Neutrophil (primary cell): ENCODE data around the gene SART1.
"Not testable (repeated sequence)": the region's sequence is repeated elsewhere in the genome, so short reads cannot be mapped to it uniquely, and the experiment has no call there.

Experiments
- H3K27ac ChIP-seq: fragments of 200-600 bp; sonication (generic); 2 replicates; pipeline ENCODE4 v1.5.1; 2016; ENCODE audit warnings: mild to moderate bottlenecking, moderate library complexity
- H3K27me3 ChIP-seq: fragments of 200-600 bp; sonication (generic); 2 replicates; pipeline ENCODE4 v1.6.0; 2016; ENCODE audit warnings: mild to moderate bottlenecking
- H3K36me3 ChIP-seq: fragments of 200-600 bp; sonication (generic); 2 replicates; pipeline ENCODE4 v1.5.1; 2017
- H3K4me1 ChIP-seq, 2 experiments: fragments of 200-600 bp in 1 of 2; sonication (generic) in 1 of 2; 1 replicate in 1 of 2; 2 replicates in 1 of 2; pipeline versions ENCODE4 v1.5.1 to v1.6.1; 2013 to 2016; ENCODE audit warnings: low read depth in 1 of 2, low read length in 1 of 2, mild to moderate bottlenecking in 1 of 2, moderate library complexity in 1 of 2; ENCODE audit not compliant: control insufficient read depth in 1 of 2, insufficient read depth in 1 of 2
- H3K4me3 ChIP-seq, 2 experiments: fragments of 200-600 bp in 1 of 2; sonication (generic) in 1 of 2; 1 replicate in 1 of 2; 2 replicates in 1 of 2; pipeline ENCODE4 v1.5.1; 2013 to 2016; ENCODE audit warnings: low read depth in 1 of 2, low read length in 1 of 2, mild to moderate bottlenecking in 1 of 2, moderate library complexity in 1 of 2
- H3K9me3 ChIP-seq: fragments of 200-600 bp; sonication (generic); 2 replicates; pipeline ENCODE4 v1.5.1; 2016
- TF ChIP-seq, protein P1 (sequence below): fragments of 200-600 bp; sonication (generic); IDR thresholded peaks from 2 replicates; pipeline ENCODE4 v1.5.1; 2016; ENCODE audit warnings: antibody characterized with exemption

Gene SART1

GRCh38 chr11:66016793-66017177, 55.3 kb downstream of the SART1 start:
- TF ChIP-seq, protein P1, sequence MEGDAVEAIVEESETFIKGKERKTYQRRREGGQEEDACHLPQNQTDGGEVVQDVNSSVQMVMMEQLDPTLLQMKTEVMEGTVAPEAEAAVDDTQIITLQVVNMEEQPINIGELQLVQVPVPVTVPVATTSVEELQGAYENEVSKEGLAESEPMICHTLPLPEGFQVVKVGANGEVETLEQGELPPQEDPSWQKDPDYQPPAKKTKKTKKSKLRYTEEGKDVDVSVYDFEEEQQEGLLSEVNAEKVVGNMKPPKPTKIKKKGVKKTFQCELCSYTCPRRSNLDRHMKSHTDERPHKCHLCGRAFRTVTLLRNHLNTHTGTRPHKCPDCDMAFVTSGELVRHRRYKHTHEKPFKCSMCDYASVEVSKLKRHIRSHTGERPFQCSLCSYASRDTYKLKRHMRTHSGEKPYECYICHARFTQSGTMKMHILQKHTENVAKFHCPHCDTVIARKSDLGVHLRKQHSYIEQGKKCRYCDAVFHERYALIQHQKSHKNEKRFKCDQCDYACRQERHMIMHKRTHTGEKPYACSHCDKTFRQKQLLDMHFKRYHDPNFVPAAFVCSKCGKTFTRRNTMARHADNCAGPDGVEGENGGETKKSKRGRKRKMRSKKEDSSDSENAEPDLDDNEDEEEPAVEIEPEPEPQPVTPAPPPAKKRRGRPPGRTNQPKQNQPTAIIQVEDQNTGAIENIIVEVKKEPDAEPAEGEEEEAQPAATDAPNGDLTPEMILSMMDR, result no peak
- H3K27me3 ChIP-seq, result peaks cover 23% of the 10 kb centered on the region
- H3K36me3 ChIP-seq, result no peaks in the 10 kb centered on the region
- H3K4me1 ChIP-seq, result peaks cover 5 to 20% of the 10 kb centered on the region in 2 experiments
- no peaks in the 10 kb centered on the region for H3K9me3 ChIP-seq
- H3K4me3 ChIP-seq, result no peak overlapping the region
- H3K27ac ChIP-seq, result no peak overlapping the region

DNA sequence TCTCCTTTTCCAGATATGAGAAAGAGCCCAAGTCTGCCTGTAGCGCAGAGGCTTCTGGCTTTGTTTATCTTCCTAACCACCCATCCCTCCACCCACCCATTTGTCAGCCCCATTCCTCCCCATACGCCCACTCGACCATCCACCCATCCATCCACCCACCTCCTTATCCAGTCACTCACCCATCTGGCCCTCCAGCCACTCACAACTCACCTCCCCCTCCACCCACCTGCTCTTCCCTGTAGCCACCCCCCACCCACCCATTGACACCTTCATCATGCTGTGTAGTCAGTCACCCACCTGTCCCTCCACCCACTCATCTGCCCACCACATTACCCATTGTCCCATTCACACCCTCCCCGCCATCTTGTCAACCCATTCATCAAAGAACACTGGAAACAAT, 55.8 kb downstream of the SART1 start:
- peaks cover 7 to 21% of the 10 kb centered on the region in 2 experiments for H3K4me1 ChIP-seq
- H3K4me3 ChIP-seq, result no peak overlapping the region
- TF ChIP-seq, protein P1, result no peak

GRCh38 chr11:66020212-66020611, 58.7 kb downstream of the SART1 start:
- Histone ChIP-seq H3K36me3 (no peaks in the 10 kb centered on the region), H3K27ac (no peak overlapping the region), H3K4me3 (no peak overlapping the region), H3K9me3 (no peaks in the 10 kb centered on the region), H3K4me1 (peaks cover 8 to 24% of the 10 kb centered on the region in 2 experiments), H3K27me3 (peaks cover 18% of the 10 kb centered on the region)
- TF ChIP-seq, protein P1, result no peak

More for the DNA sequence above, 55.8 kb downstream of the SART1 start:
- no peaks in the 10 kb centered on the region for H3K36me3 ChIP-seq
- no peaks in the 10 kb centered on the region for H3K9me3 ChIP-seq
- H3K27me3 ChIP-seq, result peaks cover 19% of the 10 kb centered on the region
- no peak overlapping the region for H3K27ac ChIP-seq

GRCh38 chr11:66020618-66021357, 59.3 kb downstream of the SART1 start:
- TF ChIP-seq, protein P1, result no peak
- Histone ChIP-seq H3K36me3 (no peaks in the 10 kb centered on the region), H3K27me3 (peaks cover 18% of the 10 kb centered on the region), H3K4me3 (no peak overlapping the region), H3K9me3 (no peaks in the 10 kb centered on the region), H3K4me1 (peaks cover 8 to 24% of the 10 kb centered on the region in 2 experiments), H3K27ac (peak overlapping the region; percentile 29)

DNA sequence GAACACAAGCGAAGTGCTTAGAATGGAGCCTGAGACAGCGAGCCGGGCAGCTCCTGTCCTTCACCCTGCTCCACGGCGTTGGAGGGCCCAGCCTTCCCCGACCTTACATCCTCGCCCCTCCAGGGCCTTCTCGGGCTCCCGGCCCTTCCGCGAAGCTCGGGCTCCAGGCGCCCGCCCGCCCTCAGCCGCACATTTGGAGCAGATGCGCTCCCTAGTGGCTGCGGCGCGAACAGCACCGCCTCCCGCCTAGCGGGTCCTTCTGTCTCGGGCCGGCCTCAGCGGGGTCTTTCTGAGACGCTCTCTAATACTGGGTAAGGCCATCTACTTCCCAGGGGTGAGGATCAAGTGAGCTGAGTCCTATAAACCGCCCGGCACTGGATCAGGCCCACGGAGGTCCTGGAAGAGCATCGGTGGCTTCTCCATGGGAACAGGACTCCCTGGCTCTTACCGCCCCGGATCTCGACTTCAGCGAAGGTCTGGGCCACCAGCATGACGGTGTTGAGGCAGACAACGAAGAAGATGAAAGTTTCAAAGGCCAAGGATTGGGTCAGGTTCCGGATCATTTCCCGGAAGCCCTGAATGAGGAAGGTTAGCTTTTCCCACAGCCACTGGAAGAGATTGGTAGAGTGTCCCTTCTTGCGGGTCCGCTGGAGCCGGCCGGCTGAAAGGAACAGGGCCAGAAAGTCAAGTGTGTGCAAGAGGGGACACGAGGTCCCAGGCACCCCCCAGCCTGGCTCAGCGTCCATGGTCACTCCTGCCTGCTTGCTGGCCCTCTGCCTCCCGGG, 61.1 kb downstream of the SART1 start:
- peak overlapping the region in 1 of 2 experiments; percentile 15 for H3K4me3 ChIP-seq

DNA sequence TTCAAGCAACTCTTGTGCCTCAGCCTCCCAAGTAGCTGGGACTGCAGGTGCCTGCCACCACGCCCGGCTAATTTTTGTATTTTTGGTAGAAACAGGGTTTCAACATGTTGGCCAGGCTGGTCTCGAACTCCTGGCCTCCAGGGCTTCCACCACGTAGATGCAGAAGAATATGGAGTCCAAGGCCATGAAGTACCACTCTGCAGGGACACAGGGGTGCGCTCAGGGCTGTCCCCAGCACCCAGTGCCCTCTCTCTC, 61.6 kb downstream of the SART1 start:
- not testable (repeated sequence) for H3K27ac ChIP-seq, H3K36me3 ChIP-seq, H3K4me3 ChIP-seq, H3K9me3 ChIP-seq
- peaks cover 8 to 24% of the 10 kb centered on the region in 2 experiments for H3K4me1 ChIP-seq
- peaks cover 24% of the 10 kb centered on the region for H3K27me3 ChIP-seq

More for the DNA sequence above, 61.1 kb downstream of the SART1 start:
- Histone ChIP-seq H3K9me3 (no peaks in the 10 kb centered on the region), H3K4me1 (peaks cover 8 to 24% of the 10 kb centered on the region in 2 experiments), H3K27me3 (peaks cover 19% of the 10 kb centered on the region), H3K36me3 (no peaks in the 10 kb centered on the region), H3K27ac (no peak overlapping the region)
- TF ChIP-seq, protein P1, result peak; percentile 95
